Upper lobe of right lung (tissue), 1 donor: Measurements from ENCODE around the gene XYLT1. TPM values are rescaled to one million over a fixed set of nuclear protein-coding genes. Genes with fewer than 3 reads are reported as not detected.
A peak's percentile ranks its signal among the peaks of the same experiment; 100 is the strongest.
"Not testable (repeated sequence)": the region's sequence is repeated elsewhere in the genome, so short reads cannot be mapped to it uniquely, and the experiment has no call there.

Source experiments
- ATAC-seq: fragments of 200-7000 bp; cut with Tn5 transposase; one replicate; pipeline ENCODE4 v1.9.1; 2020; ENCODE audit warnings: mild to moderate bottlenecking, moderate library complexity
- DNase-seq: peaks from one replicate; pipeline ENCODE4 v3.0.0-alpha.2; 2020
- H3K27ac ChIP-seq: fragments of 200-600 bp; one replicate; pipeline ENCODE4 v1.8.0; 2022
- H3K27me3 ChIP-seq: fragments of 200-600 bp; one replicate; pipeline ENCODE4 v1.8.0; 2022; ENCODE audit warnings: mild to moderate bottlenecking
- H3K36me3 ChIP-seq: fragments of 200-600 bp; one replicate; pipeline ENCODE4 v1.8.0; 2022
- H3K4me1 ChIP-seq: fragments of 200-600 bp; one replicate; pipeline ENCODE4 v1.8.0; 2022
- H3K4me3 ChIP-seq: fragments of 200-600 bp; one replicate; pipeline ENCODE4 v1.8.0; 2022; ENCODE audit warnings: mild to moderate bottlenecking
- H3K9me3 ChIP-seq: fragments of 200-600 bp; one replicate; pipeline ENCODE4 v1.8.0; 2022
- intact Hi-C: fragments of 100-400 bp; cut with DNase I; formaldehyde crosslinking; loops from one replicate; pipeline ENCODE4 v1.11.0; 2022
- total RNA-seq: library from RNA; stranded (reverse); fragmentation: NEBNext Ultra II Directional; extraction: Animal tissue kit (Norgen Biotek cat#: 25700); gene quantifications from one replicate; pipeline ENCODE4 v1.2.1, GENCODE V29; 2021
- TF ChIP-seq, protein P1 (sequence below): fragments of 200-600 bp; IDR thresholded peaks from one replicate; pipeline ENCODE4 v1.8.0; 2022; ENCODE audit warnings: antibody characterized with exemption
- donor health status: DM: no; HTN: yes; CAD: no; lungs with severe emphysema.

Gene XYLT1
- total RNA-seq, 1 donor from 2014 or later, result 12.1 TPM

DNA sequence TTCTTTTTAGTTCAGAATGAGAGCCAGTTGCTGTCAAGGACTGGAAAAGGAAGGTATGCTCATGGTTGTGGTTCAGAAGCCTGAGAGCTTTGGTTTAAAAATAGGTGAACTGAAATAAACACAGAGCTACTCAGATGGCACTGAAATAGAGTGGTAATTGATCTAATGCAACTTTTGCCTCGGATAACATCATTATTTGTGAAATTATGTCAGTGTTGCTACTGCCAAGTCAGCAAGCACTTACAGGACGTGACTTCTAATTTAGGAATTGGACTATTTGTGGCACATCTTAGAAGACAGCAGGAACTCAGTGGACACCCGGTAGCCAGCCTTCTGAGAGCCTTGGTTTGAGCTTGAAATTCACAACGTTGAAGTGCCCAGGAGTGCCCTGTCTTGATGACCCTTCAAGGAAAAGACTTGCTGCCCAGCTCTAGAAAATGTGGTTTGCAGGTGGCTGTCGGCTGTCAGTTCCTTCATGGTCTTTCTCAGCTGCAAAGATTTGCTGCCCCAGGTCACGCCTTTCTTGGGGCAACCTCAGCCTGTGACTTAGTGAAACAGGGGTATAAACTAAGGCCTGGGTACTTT, 42.0 kb upstream of the XYLT1 start:
- intact Hi-C loops, result no loop called here
- Histone ChIP-seq H3K9me3 (no peaks in the 10 kb centered on the region), H3K27me3 (no peaks in the 10 kb centered on the region), H3K4me3 (no peak overlapping the region), H3K4me1 (peaks cover 4% of the 10 kb centered on the region), H3K36me3 (no peaks in the 10 kb centered on the region), H3K27ac (no peak overlapping the region)
- TF ChIP-seq, protein P1, sequence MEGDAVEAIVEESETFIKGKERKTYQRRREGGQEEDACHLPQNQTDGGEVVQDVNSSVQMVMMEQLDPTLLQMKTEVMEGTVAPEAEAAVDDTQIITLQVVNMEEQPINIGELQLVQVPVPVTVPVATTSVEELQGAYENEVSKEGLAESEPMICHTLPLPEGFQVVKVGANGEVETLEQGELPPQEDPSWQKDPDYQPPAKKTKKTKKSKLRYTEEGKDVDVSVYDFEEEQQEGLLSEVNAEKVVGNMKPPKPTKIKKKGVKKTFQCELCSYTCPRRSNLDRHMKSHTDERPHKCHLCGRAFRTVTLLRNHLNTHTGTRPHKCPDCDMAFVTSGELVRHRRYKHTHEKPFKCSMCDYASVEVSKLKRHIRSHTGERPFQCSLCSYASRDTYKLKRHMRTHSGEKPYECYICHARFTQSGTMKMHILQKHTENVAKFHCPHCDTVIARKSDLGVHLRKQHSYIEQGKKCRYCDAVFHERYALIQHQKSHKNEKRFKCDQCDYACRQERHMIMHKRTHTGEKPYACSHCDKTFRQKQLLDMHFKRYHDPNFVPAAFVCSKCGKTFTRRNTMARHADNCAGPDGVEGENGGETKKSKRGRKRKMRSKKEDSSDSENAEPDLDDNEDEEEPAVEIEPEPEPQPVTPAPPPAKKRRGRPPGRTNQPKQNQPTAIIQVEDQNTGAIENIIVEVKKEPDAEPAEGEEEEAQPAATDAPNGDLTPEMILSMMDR, result no peak
- DNase-seq, result no peak
- ATAC-seq, result peak; percentile 29

- TF ChIP-seq, protein P1, result no peak
- no peak overlapping the region for H3K27ac ChIP-seq
- DNase-seq (no peak), ATAC-seq (peak; percentile 40)
- H3K27me3 ChIP-seq, result no peaks in the 10 kb centered on the region
- no peak overlapping the region for H3K4me3 ChIP-seq
- H3K9me3 ChIP-seq, result no peaks in the 10 kb centered on the region
- peaks cover 4% of the 10 kb centered on the region for H3K4me1 ChIP-seq
- intact Hi-C loops, result no loop called here
- H3K36me3 ChIP-seq, result no peaks in the 10 kb centered on the region
These were observed 40.6 kb upstream of the XYLT1 start for GRCh38 chr16:17511340-17511739.

GRCh38 chr16:17510567-17510966, 39.8 kb upstream of the XYLT1 start:
- intact Hi-C loops, result no loop called here
- no peaks in the 10 kb centered on the region for H3K27me3 ChIP-seq
- peak overlapping the region; percentile 36 for H3K27ac ChIP-seq
- TF ChIP-seq, protein P1, result no peak
- no peak for ATAC-seq
- no peaks in the 10 kb centered on the region for H3K9me3 ChIP-seq
- no peak for DNase-seq
- no peaks in the 10 kb centered on the region for H3K36me3 ChIP-seq
- no peak overlapping the region for H3K4me3 ChIP-seq
- peaks cover 4% of the 10 kb centered on the region for H3K4me1 ChIP-seq

- Histone ChIP-seq H3K27me3 (no peaks in the 10 kb centered on the region), H3K4me3 (no peak overlapping the region), H3K9me3 (no peaks in the 10 kb centered on the region), H3K27ac (no peak overlapping the region), H3K36me3 (no peaks in the 10 kb centered on the region), H3K4me1 (peaks cover 4% of the 10 kb centered on the region)
- ATAC-seq (peak; percentile 82), DNase-seq (no peak)
- intact Hi-C loops, result no loop called here
- TF ChIP-seq, protein P1, result no peak
These were observed 38.4 kb upstream of the XYLT1 start for GRCh38 chr16:17509194-17509593.

GRCh38 chr16:17508303-17508702, 37.5 kb upstream of the XYLT1 start:
- Histone ChIP-seq H3K9me3 (no peaks in the 10 kb centered on the region), H3K36me3 (no peaks in the 10 kb centered on the region), H3K27ac (no peak overlapping the region), H3K4me3 (no peak overlapping the region), H3K27me3 (no peaks in the 10 kb centered on the region), H3K4me1 (peaks cover 4% of the 10 kb centered on the region)
- intact Hi-C loops, result no loop called here
- TF ChIP-seq, protein P1, result no peak
- DNase-seq (no peak), ATAC-seq (no peak)

DNA sequence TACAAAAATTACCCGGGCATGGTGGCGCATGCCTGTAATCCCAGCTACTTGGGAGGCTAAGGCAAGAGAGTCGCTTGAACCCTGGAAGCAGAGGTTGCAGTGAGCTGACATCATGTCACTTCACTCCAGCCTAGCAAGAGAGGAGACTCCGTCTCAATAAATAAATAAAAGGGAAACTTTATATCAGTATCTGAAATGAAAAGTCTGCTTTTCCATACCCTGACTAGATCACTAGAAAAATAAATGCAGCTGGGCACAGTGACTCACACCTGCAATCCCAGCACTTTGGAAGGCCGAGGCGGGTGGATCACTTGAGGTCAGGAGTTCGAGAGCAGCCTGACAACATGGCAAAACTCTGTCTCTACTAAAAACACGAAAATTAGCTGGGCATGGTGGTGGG, 36.8 kb upstream of the XYLT1 start:
- H3K27ac ChIP-seq, DNase-seq, ATAC-seq, H3K4me1 ChIP-seq, H3K9me3 ChIP-seq, intact Hi-C loops, H3K27me3 ChIP-seq, H3K4me3 ChIP-seq, H3K36me3 ChIP-seq: not testable (repeated sequence)

DNA sequence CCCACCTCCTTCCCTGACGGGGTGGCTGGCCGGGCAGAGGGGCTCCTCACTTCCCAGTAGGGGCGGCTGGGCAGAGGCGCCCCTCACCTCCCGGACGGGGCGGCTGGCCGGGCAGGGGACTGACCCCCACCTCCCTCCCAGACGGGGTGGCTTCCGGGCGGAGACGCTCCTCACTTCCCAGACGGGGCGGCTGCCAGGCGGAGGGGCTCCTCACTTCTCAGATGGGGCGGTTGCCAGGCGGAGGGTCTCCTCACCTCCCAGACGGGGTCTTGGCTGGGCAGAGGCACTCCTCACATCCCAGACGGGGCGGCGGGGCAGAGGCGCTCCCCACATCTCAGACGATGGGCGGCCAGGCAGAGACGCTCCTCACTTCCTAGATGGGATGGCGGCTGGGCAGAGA, 35.1 kb upstream of the XYLT1 start:
- H3K27ac ChIP-seq, H3K4me1 ChIP-seq, intact Hi-C loops, H3K27me3 ChIP-seq, H3K36me3 ChIP-seq, ATAC-seq, H3K9me3 ChIP-seq, H3K4me3 ChIP-seq, DNase-seq: not testable (repeated sequence)
